ENCODE results near the gene CEL. TPM values are rescaled to one million over a fixed set of nuclear protein-coding genes. Genes with fewer than 3 reads are reported as not detected.
"Not testable (repeated sequence)": the region's sequence is repeated elsewhere in the genome, so short reads cannot be mapped to it uniquely, and the experiment has no call there.

Gene CEL
- total RNA-seq, 2 experiments from 2014 or later = 2.3 to 2.8 TPM

DNA sequence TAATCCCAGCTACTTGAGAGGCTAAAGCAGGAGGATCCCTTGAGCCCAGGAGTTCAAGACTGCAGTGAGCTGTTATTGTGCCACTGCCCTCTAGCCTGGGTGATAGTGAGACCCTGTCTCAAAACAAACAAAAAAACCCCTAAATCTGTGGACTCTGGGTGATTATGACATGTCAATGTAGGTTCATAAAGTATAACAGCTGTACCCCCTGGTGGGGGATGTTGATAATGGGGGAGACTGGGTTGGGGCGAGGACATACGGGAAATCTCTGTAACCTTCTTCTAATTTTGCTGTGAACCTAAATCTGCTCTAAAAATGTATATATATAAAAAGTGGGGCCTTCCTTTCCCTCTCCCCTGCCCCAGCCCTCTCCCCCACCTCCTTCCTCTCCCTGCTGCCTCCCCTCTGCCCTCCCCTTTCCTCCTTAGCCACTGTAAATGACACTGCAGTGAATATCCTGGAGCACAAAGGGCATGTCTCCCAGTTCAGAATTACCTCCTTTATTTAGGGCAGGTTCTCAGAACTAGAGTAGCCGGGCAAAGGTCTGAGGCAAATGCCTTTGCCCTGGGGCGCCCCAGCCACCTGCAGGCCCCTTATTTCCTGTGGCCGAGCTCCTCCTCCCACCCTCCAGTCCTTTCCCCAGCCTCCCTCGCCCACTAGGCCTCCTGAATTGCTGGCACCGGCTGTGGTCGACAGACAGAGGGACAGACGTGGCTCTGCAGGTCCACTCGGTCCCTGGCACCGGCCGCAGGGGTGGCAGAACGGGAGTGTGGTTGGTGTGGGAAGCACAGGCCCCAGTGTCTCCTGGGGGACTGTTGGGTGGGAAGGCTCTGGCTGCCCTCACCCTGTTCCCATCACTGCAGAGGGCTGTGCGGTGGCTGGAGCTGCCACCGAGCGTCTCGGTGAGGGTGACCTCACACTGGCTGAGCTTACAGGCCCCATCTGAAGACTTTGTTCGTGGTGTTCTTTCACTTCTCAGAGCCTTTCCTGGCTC, 19.3 kb downstream of the CEL start:
- not testable (repeated sequence) for H3K27me3 Mint-ChIP-seq, H3K9me3 Mint-ChIP-seq, H3K27ac Mint-ChIP-seq, H3K4me3 Mint-ChIP-seq, DNase-seq, H3K36me3 Mint-ChIP-seq, H3K4me1 Mint-ChIP-seq

DNA sequence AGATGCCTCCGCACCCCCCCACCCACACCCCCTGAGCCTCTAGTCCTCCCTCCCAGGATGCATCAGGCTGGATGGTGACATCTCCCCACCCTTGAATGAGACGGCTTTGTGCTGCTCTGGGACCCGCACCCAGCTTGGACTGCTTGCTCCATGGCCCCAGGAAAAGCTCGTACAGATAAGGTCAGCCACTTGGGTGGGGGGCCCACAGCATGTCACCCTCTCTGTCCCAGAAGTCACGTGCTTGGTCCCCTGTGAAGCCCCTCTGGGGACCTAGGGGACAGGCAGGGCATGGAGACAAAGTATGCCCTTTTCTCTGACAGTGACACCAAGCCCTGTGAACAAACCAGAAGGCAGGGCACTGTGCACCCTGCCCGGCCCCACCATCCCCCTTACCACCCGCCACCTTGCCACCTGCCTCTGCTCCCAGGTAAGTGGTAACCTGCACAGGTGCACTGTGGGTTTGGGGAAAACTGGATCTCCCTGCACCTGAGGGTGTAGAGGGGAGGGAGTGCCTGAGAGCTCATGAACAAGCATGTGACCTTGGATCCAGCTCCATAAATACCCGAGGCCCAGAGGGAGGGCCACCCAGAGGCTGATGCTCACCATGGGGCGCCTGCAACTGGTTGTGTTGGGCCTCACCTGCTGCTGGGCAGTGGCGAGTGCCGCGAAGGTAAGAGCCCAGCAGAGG, 20.3 kb downstream of the CEL start:
- H3K4me1 Mint-ChIP-seq, H3K36me3 Mint-ChIP-seq, H3K27me3 Mint-ChIP-seq, H3K27ac Mint-ChIP-seq, H3K4me3 Mint-ChIP-seq, H3K9me3 Mint-ChIP-seq, DNase-seq: not testable (repeated sequence)

DNA sequence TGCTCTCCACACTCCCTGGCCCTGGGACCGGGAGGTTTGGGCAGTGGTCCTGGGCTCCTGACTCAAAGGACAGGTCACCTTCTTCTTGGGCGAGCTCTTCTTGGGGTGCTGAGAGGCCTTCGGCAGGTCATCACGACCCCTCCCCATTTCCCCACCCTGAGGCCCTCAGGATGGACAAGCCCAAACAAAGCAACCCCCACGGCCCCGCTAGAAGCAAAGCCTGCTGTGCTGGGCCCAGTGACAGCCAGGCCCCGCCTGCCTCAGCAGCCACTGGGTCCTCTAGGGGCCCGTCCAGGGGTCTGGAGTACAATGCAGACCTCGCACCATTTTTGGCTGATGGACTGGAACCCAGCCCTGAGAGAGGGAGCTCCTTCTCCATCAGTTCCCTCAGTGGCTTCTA, 21.9 kb downstream of the CEL start:
- not testable (repeated sequence) for H3K4me3 Mint-ChIP-seq, H3K27me3 Mint-ChIP-seq, DNase-seq, H3K36me3 Mint-ChIP-seq, H3K27ac Mint-ChIP-seq, H3K4me1 Mint-ChIP-seq, H3K9me3 Mint-ChIP-seq

DNA sequence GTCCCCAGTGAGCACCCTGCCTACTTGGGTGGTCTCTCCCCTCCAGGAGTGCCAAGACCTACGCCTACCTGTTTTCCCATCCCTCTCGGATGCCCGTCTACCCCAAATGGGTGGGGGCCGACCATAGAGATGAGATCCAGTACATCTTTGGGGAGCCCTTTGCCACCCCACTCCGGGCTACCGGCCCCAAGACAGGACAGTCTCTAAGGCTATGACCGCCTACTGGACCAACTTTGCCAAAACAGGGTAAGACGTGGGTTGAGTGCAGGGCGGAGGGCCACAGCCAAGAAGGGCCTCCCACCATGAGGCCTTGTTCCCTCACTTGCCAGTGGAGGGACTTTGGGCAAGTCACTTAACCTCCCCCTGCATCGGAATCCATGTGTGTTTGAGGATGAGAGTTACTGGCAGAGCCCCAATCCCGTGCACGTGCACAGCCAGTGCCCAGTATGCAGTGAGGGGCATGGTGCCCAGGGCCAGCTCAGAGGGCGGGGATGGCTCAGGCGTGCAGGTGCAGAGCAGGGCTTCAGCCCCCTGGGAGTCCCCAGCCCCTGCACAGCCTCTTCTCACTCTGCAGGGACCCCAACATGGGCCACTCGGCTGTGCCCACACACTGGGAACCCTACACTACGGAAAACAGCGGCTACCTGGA, 24.6 kb downstream of the CEL start:
- H3K27ac Mint-ChIP-seq, H3K9me3 Mint-ChIP-seq, H3K4me1 Mint-ChIP-seq, H3K4me3 Mint-ChIP-seq, H3K27me3 Mint-ChIP-seq, DNase-seq, H3K36me3 Mint-ChIP-seq: not testable (repeated sequence)

DNA sequence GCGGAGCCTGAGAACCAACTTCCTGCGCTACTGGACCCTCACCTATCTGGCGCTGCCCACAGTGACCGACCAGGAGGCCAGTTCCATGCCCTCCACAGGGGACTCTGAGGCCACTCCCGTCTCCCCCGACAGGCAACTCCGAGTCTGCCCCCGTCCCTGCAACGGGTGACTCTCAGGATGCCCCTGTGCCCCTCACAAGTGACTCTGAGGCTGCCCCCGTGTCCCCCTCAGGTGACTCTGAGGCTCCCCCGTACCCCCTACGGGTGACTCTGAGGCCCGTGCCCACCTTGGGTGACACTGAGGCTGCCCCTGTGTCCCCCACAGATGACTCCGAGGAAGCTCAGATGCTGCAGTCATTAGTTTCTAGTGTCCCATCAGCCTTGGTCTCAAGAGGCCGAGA, 25.1 kb downstream of the CEL start:
- Mint-ChIP-seq H3K4me3 (no peak overlapping the region), H3K27me3 (no peaks in the 10 kb centered on the region), H3K4me1 (no peaks in the 10 kb centered on the region), H3K27ac (no peak overlapping the region), H3K9me3 (no peaks in the 10 kb centered on the region), H3K36me3 (no peaks in the 10 kb centered on the region)
- no peak for DNase-seq

DNA sequence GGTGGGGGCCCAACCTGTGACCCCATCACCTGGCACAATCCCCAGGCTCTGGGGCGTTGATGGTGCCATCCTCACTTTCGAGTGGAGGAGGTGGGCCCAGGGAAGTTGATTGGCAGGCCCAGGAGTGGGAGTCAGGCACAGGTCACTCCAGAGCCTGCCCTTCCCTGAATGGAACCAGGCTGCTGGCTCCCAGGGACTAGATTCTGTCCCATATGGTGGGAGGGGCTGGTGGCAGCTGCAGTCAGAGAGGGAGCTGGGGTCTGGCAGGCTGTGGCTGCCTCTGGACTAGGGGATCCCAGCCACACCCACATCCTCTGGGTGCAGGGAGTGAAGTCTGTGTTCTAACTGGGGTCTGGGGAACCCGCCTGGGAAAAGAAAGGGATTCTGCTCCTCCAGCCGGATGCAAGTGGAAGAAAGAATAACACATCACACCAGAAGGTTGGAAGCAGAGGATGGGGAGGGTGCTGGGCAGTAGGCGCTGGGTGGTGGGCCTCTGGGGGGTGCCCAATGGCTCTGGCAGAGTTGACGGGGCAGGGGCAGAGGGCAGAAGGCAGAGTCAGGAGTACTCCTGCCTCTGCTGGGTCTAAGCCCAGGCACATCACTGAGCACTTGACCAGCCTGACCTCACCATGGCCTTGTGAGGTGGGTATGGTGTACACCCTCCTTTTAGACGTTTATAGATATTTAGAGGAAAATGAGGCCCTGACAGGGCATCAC, 25.8 kb downstream of the CEL start:
- Mint-ChIP-seq H3K27ac (no peak overlapping the region), H3K36me3 (no peaks in the 10 kb centered on the region), H3K9me3 (no peaks in the 10 kb centered on the region), H3K4me3 (no peak overlapping the region), H3K4me1 (no peaks in the 10 kb centered on the region), H3K27me3 (no peaks in the 10 kb centered on the region)
- no peak for DNase-seq

DNA sequence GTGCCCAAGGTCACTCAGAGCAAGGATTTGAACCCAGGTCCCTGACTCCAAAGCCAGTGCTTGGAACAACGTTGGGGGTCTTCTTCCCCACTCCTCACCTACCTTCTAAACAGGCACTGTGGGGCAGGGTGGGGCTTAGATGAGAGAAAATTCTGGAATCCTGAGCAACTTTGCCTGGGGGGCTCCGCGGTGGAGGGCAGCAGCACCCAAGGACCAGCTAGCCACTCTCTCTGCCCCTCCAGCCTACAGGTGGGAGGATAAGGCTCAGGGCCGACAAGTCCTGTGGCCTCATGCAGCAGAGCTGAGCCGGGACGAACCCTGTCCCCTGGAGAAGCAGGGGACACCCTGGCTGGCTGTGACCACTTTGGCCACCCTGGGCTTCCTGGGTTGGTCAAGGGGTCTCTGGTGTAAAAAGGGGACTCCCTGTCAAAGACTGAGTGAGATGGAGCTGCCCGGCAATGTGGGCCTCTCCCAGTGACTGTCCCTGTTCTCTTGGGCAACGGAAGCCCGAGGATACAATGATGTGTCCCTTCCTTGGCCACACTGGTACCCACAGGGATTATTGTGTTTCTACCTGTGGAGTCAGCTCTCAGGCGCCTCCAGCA, 26.5 kb downstream of the CEL start:
- Mint-ChIP-seq H3K27me3 (no peaks in the 10 kb centered on the region), H3K4me3 (no peak overlapping the region), H3K9me3 (no peaks in the 10 kb centered on the region), H3K36me3 (no peaks in the 10 kb centered on the region), H3K27ac (no peak overlapping the region), H3K4me1 (no peaks in the 10 kb centered on the region)
- no peak for DNase-seq

DNA sequence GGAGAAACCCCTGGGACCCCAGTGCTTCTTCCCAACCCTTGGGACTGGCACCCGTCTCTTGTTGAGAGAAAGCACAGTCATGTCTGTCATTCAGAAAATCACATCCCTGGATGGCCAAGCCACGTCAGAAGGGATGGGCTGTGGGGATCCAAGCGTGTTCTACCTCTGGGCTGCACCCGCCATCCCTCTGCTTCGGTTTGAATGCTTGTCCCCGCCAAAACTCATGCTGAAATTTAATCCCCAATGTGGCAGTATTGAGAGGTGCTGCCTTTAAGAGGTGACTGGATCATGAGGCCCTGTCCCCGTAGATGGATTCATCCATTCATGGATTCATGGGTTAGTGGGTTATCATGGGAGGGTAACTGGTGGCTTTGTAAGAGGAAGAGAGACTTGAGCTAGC, 27.0 kb downstream of the CEL start:
- no peak for DNase-seq
- Mint-ChIP-seq H3K36me3 (no peaks in the 10 kb centered on the region), H3K27ac (no peak overlapping the region), H3K27me3 (no peaks in the 10 kb centered on the region), H3K4me1 (no peaks in the 10 kb centered on the region), H3K4me3 (no peak overlapping the region), H3K9me3 (no peaks in the 10 kb centered on the region)

DNA sequence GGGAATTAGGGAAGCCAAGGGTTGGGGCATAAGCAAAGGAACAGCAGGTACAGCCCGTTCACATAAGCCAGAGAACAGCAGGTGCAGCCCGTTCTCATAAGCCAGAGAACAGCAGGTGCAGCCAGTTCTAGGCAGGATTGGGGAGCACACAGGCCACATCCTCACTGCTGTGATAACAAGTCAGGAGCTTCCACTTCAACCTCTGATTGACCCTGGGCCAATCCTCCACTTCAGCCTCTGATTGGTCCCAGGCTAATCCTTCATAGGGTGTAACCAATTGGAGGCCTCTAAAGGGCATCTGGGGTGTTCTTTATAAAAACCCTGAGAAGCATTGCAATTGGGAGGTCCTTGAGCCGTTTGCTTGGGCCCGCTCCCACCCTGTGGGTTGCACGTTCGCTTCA, 27.5 kb downstream of the CEL start:
- H3K27ac Mint-ChIP-seq = no peak overlapping the region
- no peaks in the 10 kb centered on the region for H3K4me1 Mint-ChIP-seq
- DNase-seq = no peak
- no peaks in the 10 kb centered on the region for H3K27me3 Mint-ChIP-seq
- no peak overlapping the region for H3K4me3 Mint-ChIP-seq
- H3K36me3 Mint-ChIP-seq = no peaks in the 10 kb centered on the region
- no peaks in the 10 kb centered on the region for H3K9me3 Mint-ChIP-seq

DNA sequence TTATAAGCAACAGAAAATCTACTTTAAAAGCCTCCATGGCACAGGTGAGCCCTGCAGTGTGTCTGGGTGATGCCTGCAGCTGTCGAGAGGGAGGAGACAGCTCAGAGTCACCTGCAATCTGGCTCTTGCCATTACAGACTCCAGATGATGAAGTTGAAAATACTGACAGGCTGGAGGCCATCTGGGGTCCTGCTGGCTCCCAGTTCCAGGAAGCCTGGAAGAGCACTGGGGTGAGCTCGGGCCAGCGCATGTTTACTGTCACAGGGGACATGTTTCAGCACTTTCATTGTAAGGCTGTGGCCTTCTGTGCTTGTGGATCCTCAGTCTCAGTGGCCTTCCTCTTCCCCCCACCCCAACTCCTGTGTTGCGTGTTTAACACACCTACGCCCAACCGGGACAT, 28.4 kb downstream of the CEL start:
- peaks cover 2% of the 10 kb centered on the region for H3K36me3 Mint-ChIP-seq
- no peak for DNase-seq
- no peaks in the 10 kb centered on the region for H3K4me1 Mint-ChIP-seq
- H3K4me3 Mint-ChIP-seq = no peak overlapping the region
- H3K27me3 Mint-ChIP-seq = no peaks in the 10 kb centered on the region
- H3K27ac Mint-ChIP-seq = no peak overlapping the region
- peaks cover 2% of the 10 kb centered on the region for H3K9me3 Mint-ChIP-seq

DNA sequence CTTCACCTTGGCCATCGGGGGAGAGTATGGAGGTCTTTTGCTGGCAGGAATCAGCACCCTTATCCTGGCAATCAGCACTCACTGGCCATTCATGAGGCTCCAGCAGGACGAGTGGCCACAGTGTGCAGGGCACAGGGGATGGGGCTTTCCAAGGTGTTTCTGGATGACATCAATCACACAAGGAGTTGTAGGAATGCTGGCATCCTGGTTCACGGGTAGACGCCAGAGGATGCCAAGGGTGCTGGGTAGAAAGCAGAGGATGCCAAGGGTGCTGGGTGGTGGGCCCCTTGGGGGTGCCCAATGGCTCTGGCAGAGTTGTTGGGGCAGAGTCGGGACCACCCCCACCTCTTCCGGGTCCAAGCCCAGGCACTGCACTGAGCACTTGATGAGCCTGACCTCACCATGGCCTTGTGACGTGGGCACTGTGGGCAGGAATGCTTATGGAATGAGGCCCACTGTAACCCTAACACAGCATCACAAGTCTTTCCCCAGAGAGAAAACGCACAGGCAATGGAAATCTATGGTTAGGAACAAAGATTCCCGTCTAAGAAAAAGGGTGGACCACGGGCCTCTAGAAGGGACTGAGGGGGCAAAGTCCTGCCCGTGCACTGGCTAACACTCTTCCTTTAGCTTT, 29.1 kb downstream of the CEL start:
- Mint-ChIP-seq H3K4me1 (no peaks in the 10 kb centered on the region), H3K9me3 (peaks cover 4% of the 10 kb centered on the region), H3K27me3 (no peaks in the 10 kb centered on the region), H3K4me3 (no peak overlapping the region), H3K36me3 (peaks cover 3% of the 10 kb centered on the region), H3K27ac (no peak overlapping the region)
- DNase-seq = no peak

DNA sequence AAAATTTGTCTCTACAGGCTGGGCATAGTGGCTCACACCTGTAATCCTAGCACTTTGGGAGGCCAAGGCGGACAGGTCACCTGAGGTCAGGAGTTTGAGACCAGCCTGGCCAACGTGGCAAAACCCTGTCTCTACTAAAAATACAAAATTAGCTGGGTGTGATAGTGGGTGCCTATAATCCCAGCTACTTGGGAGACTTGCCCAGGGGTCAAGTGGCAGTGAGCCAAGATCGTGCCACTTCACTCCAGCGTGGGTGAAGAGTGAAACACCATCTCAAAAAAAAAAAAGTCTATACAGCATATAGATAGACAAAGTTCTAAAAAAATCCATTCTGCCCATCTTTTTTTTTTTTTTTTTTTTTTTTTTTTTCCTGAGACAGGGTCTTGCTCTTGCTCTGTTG, 32.6 kb downstream of the CEL start:
- H3K27me3 Mint-ChIP-seq, DNase-seq, H3K4me1 Mint-ChIP-seq, H3K27ac Mint-ChIP-seq, H3K4me3 Mint-ChIP-seq: not testable (repeated sequence)
- Mint-ChIP-seq H3K36me3 (peaks cover 38% of the 10 kb centered on the region), H3K9me3 (peaks cover 16% of the 10 kb centered on the region)

DNA sequence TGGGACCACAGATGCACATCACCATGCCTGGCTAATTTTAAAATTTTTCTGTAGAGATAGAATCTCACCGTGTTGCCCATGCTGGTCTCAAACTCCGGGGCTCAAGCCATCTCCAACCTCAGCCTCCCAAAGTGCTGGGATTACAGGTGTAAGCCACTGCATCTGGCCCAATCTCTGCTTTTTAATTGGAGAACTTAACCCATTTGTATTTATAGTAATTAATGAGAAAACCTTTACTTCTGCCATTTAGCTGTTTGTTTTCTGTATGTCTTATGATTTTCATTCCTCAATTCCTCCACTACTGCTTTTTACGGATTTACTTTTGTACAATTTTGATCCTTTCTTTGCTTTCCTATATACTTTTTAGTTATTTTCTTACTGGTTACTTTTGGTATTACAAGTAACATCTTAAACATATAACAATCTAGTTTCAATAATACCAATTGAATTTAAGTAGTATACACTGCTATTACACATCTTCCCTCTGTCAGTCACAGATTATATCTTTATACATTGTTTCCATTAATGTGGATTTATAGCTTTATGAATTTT, 33.1 kb downstream of the CEL start:
- no peak overlapping the region for H3K27ac Mint-ChIP-seq
- no peaks in the 10 kb centered on the region for H3K4me1 Mint-ChIP-seq
- DNase-seq = no peak
- H3K36me3 Mint-ChIP-seq = peaks cover 41% of the 10 kb centered on the region
- H3K9me3 Mint-ChIP-seq = peaks cover 16% of the 10 kb centered on the region
- H3K4me3 Mint-ChIP-seq = no peak overlapping the region
- H3K27me3 Mint-ChIP-seq = no peaks in the 10 kb centered on the region

DNA sequence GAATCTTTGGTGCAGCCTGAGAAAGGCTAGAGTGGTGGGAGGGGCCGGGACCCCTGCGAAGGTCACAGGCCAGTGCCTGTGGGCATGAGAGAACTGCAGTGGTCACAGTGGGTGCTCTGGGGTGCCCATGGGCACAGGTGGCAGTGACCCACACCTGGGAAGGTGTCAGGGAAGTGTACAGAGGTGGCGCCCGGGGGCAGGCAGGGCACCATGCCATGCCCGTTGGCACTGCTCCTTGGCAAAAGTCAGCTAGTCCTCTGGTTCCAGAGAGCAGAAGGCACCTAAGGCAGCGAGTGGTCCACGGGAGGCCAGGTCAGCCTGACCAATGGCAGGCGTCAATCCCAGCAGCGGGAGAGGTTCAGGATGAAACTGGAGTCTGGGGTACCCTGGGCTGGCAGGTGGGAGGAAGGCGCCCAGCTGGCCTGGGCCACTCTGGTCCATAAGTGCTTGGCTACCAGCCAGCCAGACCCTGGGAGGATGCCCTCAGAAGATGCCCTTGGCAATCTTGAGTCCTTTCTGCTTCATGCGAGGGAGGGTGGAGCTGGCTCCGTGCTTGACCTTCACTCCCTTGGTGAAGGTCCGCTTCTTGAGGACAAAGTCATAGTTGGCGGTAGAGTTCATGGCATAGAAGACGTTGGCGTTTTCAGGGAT, 36.4 kb downstream of the CEL start:
- H3K36me3 Mint-ChIP-seq = peaks cover 55% of the 10 kb centered on the region
- DNase-seq = no peak
- H3K27ac Mint-ChIP-seq = no peak overlapping the region
- no peaks in the 10 kb centered on the region for H3K27me3 Mint-ChIP-seq
- peaks cover 16% of the 10 kb centered on the region for H3K9me3 Mint-ChIP-seq
- no peaks in the 10 kb centered on the region for H3K4me1 Mint-ChIP-seq
- no peak overlapping the region for H3K4me3 Mint-ChIP-seq
